Measurements from ENCODE around the gene TP53.
A peak's percentile ranks its signal among the peaks of the same experiment; 100 is the strongest.
"Not testable (repeated sequence)": the region's sequence is repeated elsewhere in the genome, so short reads cannot be mapped to it uniquely, and the experiment has no call there.

Gene TP53

GRCh38 chr17:7631398-7632380 lies 55.6 kb downstream of the TP53 start:
- DNase-seq (ENCODE audit: low read depth) = no peak

DNA sequence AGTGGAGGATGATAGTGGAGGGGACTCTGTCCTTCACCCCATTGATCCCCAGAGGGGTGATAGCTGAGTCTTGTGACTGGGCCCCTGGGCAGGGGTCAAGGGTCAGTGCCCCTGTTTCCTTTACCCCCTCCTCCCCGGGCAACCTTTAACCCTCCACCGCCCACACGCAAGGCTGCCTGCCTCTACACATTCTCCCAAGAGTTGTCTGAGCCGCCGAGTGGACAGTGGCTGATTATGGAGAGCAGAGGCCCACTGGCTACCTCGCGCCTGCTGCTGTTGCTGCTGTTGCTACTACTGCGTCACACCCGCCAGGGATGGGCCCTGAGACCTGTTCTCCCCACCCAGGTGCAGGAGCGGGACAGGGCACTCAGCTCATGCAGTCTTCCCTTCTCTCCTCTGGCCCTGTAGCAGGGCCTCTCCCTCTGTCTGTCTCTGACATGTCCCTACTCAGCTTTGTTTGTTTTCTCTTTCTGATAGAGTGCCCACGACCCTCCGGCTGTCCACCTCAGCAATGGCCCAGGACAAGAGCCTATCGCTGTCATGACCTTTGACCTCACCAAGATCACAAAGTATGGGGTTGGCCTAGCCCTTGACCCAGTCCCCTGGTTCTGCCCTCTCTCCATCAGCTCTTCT lies 57.2 kb downstream of the TP53 start, which contains the start of gene SHBG:
TSS of gene SHBG (plus strand) at position 197 of the 633 bp plus-strand sequence. CDS start at position 235, 38 bp downstream.
- DNase-seq (ENCODE audit: low read depth) = no peak

- DNase-seq (ENCODE audit: low read depth) = peak; percentile 76
Measured at GRCh38 chr17:7627250-7628121, 59.8 kb downstream of the TP53 start, which contains the start of gene SAT2. SAT2 (minus strand) TSS chr17:7627821; CDS start chr17:7627635, 186 bp downstream.

DNA sequence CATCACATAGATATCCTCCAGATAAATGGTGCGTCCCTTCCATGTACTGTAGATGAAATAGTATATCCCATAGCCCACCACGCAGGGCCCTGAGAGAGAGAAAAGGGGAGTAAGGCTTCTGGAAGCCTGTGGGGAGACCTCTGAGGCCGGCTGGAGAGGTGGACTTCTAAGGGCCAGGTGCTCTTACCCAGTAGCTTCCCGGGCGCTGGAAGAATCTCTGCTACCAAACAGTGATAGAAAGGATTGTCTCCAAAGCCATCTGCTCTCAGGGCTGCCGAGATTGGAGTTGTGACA lies 60.4 kb downstream of the TP53 start:
- DNase-seq (ENCODE audit: low read depth) = no peak

- no peak for DNase-seq (ENCODE audit: low read depth)
Measured at GRCh38 chr17:7626307-7626706, 61.0 kb downstream of the TP53 start.

- DNase-seq (ENCODE audit: low read depth) = not testable (repeated sequence)
Measured at GRCh38 chr17:7625749-7626148, 61.5 kb downstream of the TP53 start.

- DNase-seq (ENCODE audit: low read depth) = no peak
Measured at GRCh38 chr17:7623661-7624060, 63.6 kb downstream of the TP53 start.

- no peak for DNase-seq (ENCODE audit: low read depth)
Measured at GRCh38 chr17:7620835-7621234, 66.5 kb downstream of the TP53 start.

GRCh38 chr17:7618608-7619007 lies 68.7 kb downstream of the TP53 start:
- no peak for DNase-seq (ENCODE audit: low read depth)
